ENCODE results near the gene PGAM2. TPM values are rescaled to one million over a fixed set of nuclear protein-coding genes. Genes with fewer than 3 reads are reported as not detected.

Gene PGAM2
- total RNA-seq, 1 donor from 2014 or later, result 1.1 TPM

- intact Hi-C loops (cut with DNase I), result no loop called here
- no peak for TF ChIP-seq CTCF (IDR thresholded peaks at IDR 0.05)
- Histone ChIP-seq H3K36me3 (peaks cover 72% of the 10 kb centered on the region), H3K9me3 (no peaks in the 10 kb centered on the region), H3K4me1 (peaks cover 11% of the 10 kb centered on the region), H3K4me3 (no peak overlapping the region), H3K27ac (no peak overlapping the region), H3K27me3 (no peaks in the 10 kb centered on the region)
- ATAC-seq (no peak), DNase-seq (no peak)
These were observed 13.2 kb upstream of the PGAM2 start for GRCh38 chr7:44078521-44078920.

DNA sequence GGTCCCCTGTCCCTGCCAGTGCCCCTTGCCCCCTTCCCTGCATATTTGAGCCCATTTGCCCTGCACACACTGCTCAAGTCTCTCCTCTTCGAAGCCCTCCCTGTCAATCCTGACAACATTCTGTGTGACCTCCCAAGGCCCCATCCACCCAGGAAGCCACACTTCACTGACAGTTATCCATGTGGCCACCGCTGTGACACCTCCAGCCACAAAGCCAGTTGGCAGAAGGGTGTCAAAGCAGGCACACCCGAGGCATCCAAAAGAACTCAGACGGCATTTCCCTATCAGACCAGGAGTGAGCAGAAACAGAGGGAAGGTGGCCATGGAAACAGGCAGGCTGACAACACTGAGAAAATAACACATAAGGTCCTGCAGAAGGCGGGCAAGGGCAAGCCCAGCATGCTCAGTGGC is 12.3 kb upstream of the PGAM2 start:
- TF ChIP-seq CTCF (IDR thresholded peaks at IDR 0.05), result no peak
- H3K36me3 ChIP-seq, result peaks cover 79% of the 10 kb centered on the region
- H3K27me3 ChIP-seq, result no peaks in the 10 kb centered on the region
- intact Hi-C loops (cut with DNase I), result no loop called here
- no peaks in the 10 kb centered on the region for H3K9me3 ChIP-seq
- no peak overlapping the region for H3K4me3 ChIP-seq
- DNase-seq (no peak), ATAC-seq (no peak)
- no peak overlapping the region for H3K27ac ChIP-seq
- peaks cover 15% of the 10 kb centered on the region for H3K4me1 ChIP-seq

DNA sequence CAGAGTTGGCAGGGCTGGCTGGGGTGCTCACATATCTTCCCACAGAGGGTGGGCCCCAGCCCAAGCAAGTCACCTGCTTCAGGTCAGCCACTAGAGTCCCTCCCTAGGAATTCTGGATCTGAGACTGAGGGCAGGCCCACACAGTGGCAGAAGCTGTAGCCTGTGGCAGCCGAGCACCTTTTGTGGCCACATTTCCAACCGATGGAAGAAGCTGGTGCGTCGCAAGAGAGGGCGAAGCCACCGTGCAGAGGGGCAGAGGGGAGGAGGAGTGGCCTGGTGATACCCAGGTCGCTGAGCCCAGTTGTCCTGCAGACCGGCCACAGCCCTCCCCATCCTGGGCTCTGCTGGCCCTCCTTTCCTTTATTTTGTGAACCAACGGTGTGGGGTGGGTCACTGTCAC is 11.7 kb upstream of the PGAM2 start:
- H3K27ac ChIP-seq, result no peak overlapping the region
- no peaks in the 10 kb centered on the region for H3K27me3 ChIP-seq
- peaks cover 15% of the 10 kb centered on the region for H3K4me1 ChIP-seq
- H3K9me3 ChIP-seq, result no peaks in the 10 kb centered on the region
- ATAC-seq, result no peak
- DNase-seq, result no peak
- intact Hi-C loops (cut with DNase I), result no loop called here
- no peak overlapping the region for H3K4me3 ChIP-seq
- peaks cover 79% of the 10 kb centered on the region for H3K36me3 ChIP-seq
- TF ChIP-seq CTCF (IDR thresholded peaks at IDR 0.05), result no peak

GRCh38 chr7:44076101-44076895 is 10.9 kb upstream of the PGAM2 start:
- no peaks in the 10 kb centered on the region for H3K27me3 ChIP-seq
- no peaks in the 10 kb centered on the region for H3K9me3 ChIP-seq
- intact Hi-C loops (cut with DNase I), result no loop called here
- no peak overlapping the region for H3K27ac ChIP-seq
- H3K36me3 ChIP-seq, result peaks cover 79% of the 10 kb centered on the region
- no peak for TF ChIP-seq CTCF (IDR thresholded peaks at IDR 0.05)
- H3K4me3 ChIP-seq, result no peak overlapping the region
- H3K4me1 ChIP-seq, result peaks cover 12% of the 10 kb centered on the region
- DNase-seq (no peak), ATAC-seq (no peak)

- intact Hi-C loops (cut with DNase I), result no loop called here
- H3K27ac ChIP-seq, result no peak overlapping the region
- H3K36me3 ChIP-seq, result peaks cover 77% of the 10 kb centered on the region
- H3K4me1 ChIP-seq, result peaks cover 4% of the 10 kb centered on the region
- TF ChIP-seq CTCF (IDR thresholded peaks at IDR 0.05), result no peak
- ATAC-seq (no peak), DNase-seq (no peak)
- H3K9me3 ChIP-seq, result no peaks in the 10 kb centered on the region
- H3K4me3 ChIP-seq, result no peak overlapping the region
- no peaks in the 10 kb centered on the region for H3K27me3 ChIP-seq
These were observed 10.1 kb upstream of the PGAM2 start for GRCh38 chr7:44075296-44076075.

Data from upper lobe of right lung (tissue), 1 donor.